HepG2 (cell line): ENCODE data around the gene NFATC3. TPM values are rescaled to one million over a fixed set of nuclear protein-coding genes. Genes with fewer than 3 reads are reported as not detected.

Experiments used
- CENPX ChIP-seq: sonication (generic); formaldehyde crosslinking; IDR thresholded peaks from 2 replicates; pipeline ENCODE4 v1.9.0; 2021; ENCODE audit warnings: mild to moderate bottlenecking, missing genetic modification reagents, moderate library complexity
- HNRNPH1 ChIP-seq: fragments of 200-400 bp; formaldehyde crosslinking; optimal IDR thresholded peaks from 2 replicates; pipeline ENCODE3; 2017; ENCODE audit warnings: mild to moderate bottlenecking, low read depth, low read length
- HOXA5 ChIP-seq: sonication (generic); formaldehyde crosslinking; IDR thresholded peaks from 2 replicates; pipeline ENCODE4 v1.4.0; 2020; ENCODE audit warnings: missing genetic modification reagents
- MLXIP ChIP-seq: sonication (generic); formaldehyde crosslinking; IDR thresholded peaks from 2 replicates; pipeline ENCODE4 v1.9.0; 2021; ENCODE audit warnings: missing genetic modification reagents, borderline replicate concordance
- PHF21A ChIP-seq: sonication (generic); formaldehyde crosslinking; IDR thresholded peaks from 2 replicates; pipeline ENCODE4 v1.5.0; 2020; ENCODE audit warnings: mild to moderate bottlenecking, missing genetic modification reagents
- REL ChIP-seq: sonication (generic); formaldehyde crosslinking; conservative IDR thresholded peaks from 2 replicates; pipeline ENCODE4 v1.8.0; 2022; ENCODE audit warnings: mild to moderate bottlenecking, missing genetic modification reagents, moderate library complexity
- SP4 ChIP-seq: sonication (generic); formaldehyde crosslinking; IDR thresholded peaks from 2 replicates; pipeline ENCODE4 v1.8.1; 2023; ENCODE audit warnings: mild to moderate bottlenecking, missing genetic modification reagents
- ZBTB7A ChIP-seq: sonication (generic); formaldehyde crosslinking; IDR thresholded peaks from 2 replicates; pipeline ENCODE4 v1.8.0; 2022; ENCODE audit warnings: mild to moderate bottlenecking, missing genetic modification reagents
- ZNF746 ChIP-seq: sonication (generic); formaldehyde crosslinking; IDR thresholded peaks from 2 replicates; pipeline ENCODE4 v1.8.0; 2022; ENCODE audit warnings: mild to moderate bottlenecking, missing genetic modification reagents
- polyA plus RNA-seq, 8 experiments: library from polyadenylated mRNA; depleted of rRNA in 3 of 8; stranded (reverse) in 7 of 8; unstranded in 1 of 8; fragments of >200 nt; fragmentation: Illumina TruSeq in 4 of 8; extraction: Trizol in 4 of 8; gene quantifications; 2 replicates each; pipeline versions ENCODE4 v1.2.1 to v1.2.3, GENCODE V29; 2011 to 2016; ENCODE audit warnings: low read depth in 4 of 8, missing spikeins in 1 of 8, mixed read lengths in 1 of 8; ENCODE audit not compliant: insufficient read depth in 1 of 8
- total RNA-seq, 5 experiments: library from RNA; depleted of rRNA; stranded (reverse); fragments of >200 nt; fragmentation: Illumina TruSeq; extraction: Trizol; gene quantifications; 2 replicates each; pipeline ENCODE4 v1.2.3, GENCODE V29; 2016; ENCODE audit warnings: low read depth in 1 of 5
- TF ChIP-seq, protein P1 (sequence below): sonication (generic); formaldehyde crosslinking; IDR thresholded peaks from 2 replicates; pipeline ENCODE4 v1.4.0; 2020; ENCODE audit warnings: mild to moderate bottlenecking, missing genetic modification reagents
- TF ChIP-seq, protein P2 (sequence below): IDR thresholded peaks from 2 replicates; pipeline ENCODE4 v1.6.1; 2012; ENCODE audit warnings: inconsistent platforms
- TF ChIP-seq, protein P3 (sequence below): sonication (generic); formaldehyde crosslinking; IDR thresholded peaks from 2 replicates; pipeline ENCODE4 v1.8.1; 2023; ENCODE audit warnings: missing genetic modification reagents, mild to moderate bottlenecking, borderline replicate concordance
- TF ChIP-seq, protein P4 (sequence below): sonication (generic); formaldehyde crosslinking; IDR thresholded peaks from 2 replicates; pipeline ENCODE4 v1.4.0; 2020; ENCODE audit warnings: missing genetic modification reagents
- TF ChIP-seq, protein P5 (sequence below): sonication (generic); formaldehyde crosslinking; IDR thresholded peaks from 2 replicates; pipeline ENCODE4 v1.8.1; 2023; ENCODE audit warnings: mild to moderate bottlenecking, inconsistent platforms, moderate library complexity, missing genetic modification reagents, borderline replicate concordance
- TF ChIP-seq, protein P6 (sequence below): sonication (generic); formaldehyde crosslinking; IDR thresholded peaks from 2 replicates; pipeline ENCODE4 v1.5.0; 2020; ENCODE audit warnings: missing genetic modification reagents, mild to moderate bottlenecking, borderline replicate concordance

Gene NFATC3
- total and polyA plus RNA-seq, 2 of the 13 experiments (the other 11 are each of a cell fraction or from before 2014, with no cell fraction given): 52.6 to 62.7 TPM

- peak; percentile 99 for TF ChIP-seq REL (CRISPR knock-in tag)
- TF ChIP-seq, protein P1, sequence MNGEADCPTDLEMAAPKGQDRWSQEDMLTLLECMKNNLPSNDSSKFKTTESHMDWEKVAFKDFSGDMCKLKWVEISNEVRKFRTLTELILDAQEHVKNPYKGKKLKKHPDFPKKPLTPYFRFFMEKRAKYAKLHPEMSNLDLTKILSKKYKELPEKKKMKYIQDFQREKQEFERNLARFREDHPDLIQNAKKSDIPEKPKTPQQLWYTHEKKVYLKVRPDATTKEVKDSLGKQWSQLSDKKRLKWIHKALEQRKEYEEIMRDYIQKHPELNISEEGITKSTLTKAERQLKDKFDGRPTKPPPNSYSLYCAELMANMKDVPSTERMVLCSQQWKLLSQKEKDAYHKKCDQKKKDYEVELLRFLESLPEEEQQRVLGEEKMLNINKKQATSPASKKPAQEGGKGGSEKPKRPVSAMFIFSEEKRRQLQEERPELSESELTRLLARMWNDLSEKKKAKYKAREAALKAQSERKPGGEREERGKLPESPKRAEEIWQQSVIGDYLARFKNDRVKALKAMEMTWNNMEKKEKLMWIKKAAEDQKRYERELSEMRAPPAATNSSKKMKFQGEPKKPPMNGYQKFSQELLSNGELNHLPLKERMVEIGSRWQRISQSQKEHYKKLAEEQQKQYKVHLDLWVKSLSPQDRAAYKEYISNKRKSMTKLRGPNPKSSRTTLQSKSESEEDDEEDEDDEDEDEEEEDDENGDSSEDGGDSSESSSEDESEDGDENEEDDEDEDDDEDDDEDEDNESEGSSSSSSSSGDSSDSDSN (CRISPR knock-in tag): peak; percentile 96
- TF ChIP-seq, protein P2, sequence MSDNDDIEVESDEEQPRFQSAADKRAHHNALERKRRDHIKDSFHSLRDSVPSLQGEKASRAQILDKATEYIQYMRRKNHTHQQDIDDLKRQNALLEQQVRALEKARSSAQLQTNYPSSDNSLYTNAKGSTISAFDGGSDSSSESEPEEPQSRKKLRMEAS: no peak
- TF ChIP-seq CENPX (CRISPR knock-in tag): no peak
- peak; percentile 58 for TF ChIP-seq SP4
- TF ChIP-seq MLXIP (CRISPR knock-in tag): peak; percentile 62
- TF ChIP-seq ZNF746 (CRISPR knock-in tag): 0 out of 2 replicates have a peak, but pooled peaks have one; percentile 76
- TF ChIP-seq, protein P3, sequence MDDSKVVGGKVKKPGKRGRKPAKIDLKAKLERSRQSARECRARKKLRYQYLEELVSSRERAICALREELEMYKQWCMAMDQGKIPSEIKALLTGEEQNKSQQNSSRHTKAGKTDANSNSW (CRISPR knock-in tag): peak; percentile 71; the same call in 1 of the 2 replicates
- TF ChIP-seq HNRNPH1: no peak
- TF ChIP-seq, protein P4, sequence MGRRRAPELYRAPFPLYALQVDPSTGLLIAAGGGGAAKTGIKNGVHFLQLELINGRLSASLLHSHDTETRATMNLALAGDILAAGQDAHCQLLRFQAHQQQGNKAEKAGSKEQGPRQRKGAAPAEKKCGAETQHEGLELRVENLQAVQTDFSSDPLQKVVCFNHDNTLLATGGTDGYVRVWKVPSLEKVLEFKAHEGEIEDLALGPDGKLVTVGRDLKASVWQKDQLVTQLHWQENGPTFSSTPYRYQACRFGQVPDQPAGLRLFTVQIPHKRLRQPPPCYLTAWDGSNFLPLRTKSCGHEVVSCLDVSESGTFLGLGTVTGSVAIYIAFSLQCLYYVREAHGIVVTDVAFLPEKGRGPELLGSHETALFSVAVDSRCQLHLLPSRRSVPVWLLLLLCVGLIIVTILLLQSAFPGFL: no peak
- TF ChIP-seq, protein P5, sequence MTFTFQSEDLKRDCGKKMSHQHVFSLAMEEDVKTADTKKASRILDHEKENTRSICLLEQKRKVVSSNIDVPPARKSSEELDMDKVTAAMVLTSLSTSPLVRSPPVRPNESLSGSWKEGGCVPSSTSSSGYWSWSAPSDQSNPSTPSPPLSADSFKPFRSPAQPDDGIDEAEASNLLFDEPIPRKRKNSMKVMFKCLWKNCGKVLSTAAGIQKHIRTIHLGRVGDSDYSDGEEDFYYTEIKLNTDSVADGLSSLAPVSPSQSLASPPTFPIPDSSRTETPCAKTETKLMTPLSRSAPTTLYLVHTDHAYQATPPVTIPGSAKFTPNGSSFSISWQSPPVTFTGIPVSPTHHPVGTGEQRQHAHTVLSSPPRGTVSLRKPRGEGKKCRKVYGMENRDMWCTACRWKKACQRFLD: peak; percentile 97
- TF ChIP-seq HOXA5 (CRISPR knock-in tag): peak; percentile 94
- TF ChIP-seq ZBTB7A (CRISPR knock-in tag): peak; percentile 73; the same call in 1 of the 2 replicates
- TF ChIP-seq, protein P6, sequence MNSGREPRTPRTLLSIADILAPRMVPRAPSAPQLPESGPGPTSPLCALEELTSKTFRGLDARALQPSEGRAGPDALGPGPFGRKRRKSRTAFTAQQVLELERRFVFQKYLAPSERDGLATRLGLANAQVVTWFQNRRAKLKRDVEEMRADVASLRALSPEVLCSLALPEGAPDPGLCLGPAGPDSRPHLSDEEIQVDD (CRISPR knock-in tag): no peak; the same call in 1 of the 2 replicates
- TF ChIP-seq PHF21A (CRISPR knock-in tag): peak; percentile 98
Observed at GRCh38 chr16:68084504-68085258, 489 bp upstream of the NFATC3 start (continued).
